RCC 7860 (cell line): ENCODE results near the gene GPR176.
A peak's percentile ranks its signal among the peaks of the same experiment; 100 is the strongest.

Experiments used
- DNase-seq: peaks from one replicate; pipeline ENCODE4 v3.0.0-alpha.2; 2015; ENCODE audit warnings: low spot score
- FAIRE-seq: peaks from 2 replicates; lab custom pipeline; 2012; peaks lifted over from hg19 to GRCh38; lab: Jason Lieb, UNC

The GPR176 gene

GRCh38 chr15:39786447-39787056 is 133.5 kb downstream of the GPR176 start:
- peak; percentile 16 for FAIRE-seq

GRCh38 chr15:39785841-39786240 is 134.2 kb downstream of the GPR176 start:
- DNase-seq (no peak), FAIRE-seq (no peak)

More at GRCh38 chr15:39786447-39787056, 133.5 kb downstream of the GPR176 start:
- peak; percentile 38 for DNase-seq

GRCh38 chr15:39785139-39785538 is 134.9 kb downstream of the GPR176 start:
- no peak for DNase-seq
- FAIRE-seq: no peak

- no peak for FAIRE-seq
- DNase-seq: no peak
Observed at GRCh38 chr15:39784638-39785037, 135.4 kb downstream of the GPR176 start.

- FAIRE-seq: no peak
- no peak for DNase-seq
Observed at GRCh38 chr15:39784125-39784524, 135.9 kb downstream of the GPR176 start.

GRCh38 chr15:39783244-39783820 is 136.7 kb downstream of the GPR176 start:
- no peak for FAIRE-seq
- no peak for DNase-seq

- FAIRE-seq (no peak), DNase-seq (peak; percentile 84)
Observed at GRCh38 chr15:39782441-39783138, 137.5 kb downstream of the GPR176 start, which contains the start of gene FSIP1. FSIP1 (minus strand) TSS chr15:39782841; CDS start chr15:39776524, 6,317 bp downstream.

GRCh38 chr15:39781967-39782302 is 138.1 kb downstream of the GPR176 start:
- DNase-seq (no peak), FAIRE-seq (no peak)

GRCh38 chr15:39781147-39781966 is 138.7 kb downstream of the GPR176 start:
- no peak for FAIRE-seq

GRCh38 chr15:39778021-39778420 is 142.0 kb downstream of the GPR176 start:
- DNase-seq (no peak), FAIRE-seq (no peak)

More at GRCh38 chr15:39781147-39781966, 138.7 kb downstream of the GPR176 start:
- no peak for DNase-seq

GRCh38 chr15:39777496-39777895 is 142.6 kb downstream of the GPR176 start:
- FAIRE-seq (no peak), DNase-seq (no peak)

- DNase-seq: no peak
- FAIRE-seq: no peak
Observed at GRCh38 chr15:39776068-39776467, 144.0 kb downstream of the GPR176 start.

- no peak for FAIRE-seq
- no peak for DNase-seq
Observed at GRCh38 chr15:39774688-39775267, 145.3 kb downstream of the GPR176 start.

GRCh38 chr15:39770748-39771689 is 149.0 kb downstream of the GPR176 start:
- DNase-seq (peak; percentile 22), FAIRE-seq (no peak)

GRCh38 chr15:39767921-39768320 is 152.1 kb downstream of the GPR176 start:
- no peak for DNase-seq
- no peak for FAIRE-seq

- no peak for DNase-seq
- no peak for FAIRE-seq
Observed at GRCh38 chr15:39761006-39761405, 159.1 kb downstream of the GPR176 start.

GRCh38 chr15:39756806-39757522 is 163.1 kb downstream of the GPR176 start:
- DNase-seq (peak; percentile 42), FAIRE-seq (peak; percentile 80)

- FAIRE-seq: no peak
- no peak for DNase-seq
Observed at GRCh38 chr15:39752991-39753390, 167.1 kb downstream of the GPR176 start.

GRCh38 chr15:39752246-39752645 is 167.8 kb downstream of the GPR176 start:
- FAIRE-seq: no peak
- no peak for DNase-seq
